ENCODE measurements around the gene ELK4. TPM values are rescaled to one million over a fixed set of nuclear protein-coding genes. Genes with fewer than 3 reads are reported as not detected.

ELK4 gene
- total and polyA plus RNA-seq, 2 of the 13 experiments (the other 11 are each of a cell fraction or from before 2014, with no cell fraction given), result 8.3 to 13.1 TPM

DNA sequence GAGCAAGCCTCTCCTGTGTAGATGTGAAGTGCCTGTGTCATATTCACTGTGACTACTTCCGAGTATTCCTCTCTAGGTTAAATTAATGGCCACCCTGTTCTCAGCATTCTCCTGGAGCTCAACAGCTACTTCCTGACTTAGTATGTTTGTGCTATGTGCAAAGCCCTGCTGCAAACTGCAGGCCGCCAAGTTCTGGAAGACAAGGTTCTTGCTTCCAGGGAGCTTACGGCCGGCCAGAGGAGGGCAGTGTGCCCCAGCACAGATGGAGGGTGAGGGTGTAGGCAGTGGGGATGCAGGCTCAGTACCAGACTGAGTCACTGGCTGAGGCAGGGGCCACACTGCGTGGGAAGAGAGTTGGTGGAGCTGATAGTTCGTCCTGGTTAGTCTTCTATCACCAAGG is 43.2 kb downstream of the ELK4 start (continued):
- no peak for TF ChIP-seq ZNF318 (CRISPR knock-in tag; IDR thresholded peaks at IDR 0.05)
- no peak for TF ChIP-seq NFIC (IDR thresholded peaks at IDR 0.05; ENCODE audit: low read length)
- no peak for TF ChIP-seq THYN1 (CRISPR knock-in tag; IDR thresholded peaks at IDR 0.05; ENCODE audit: borderline replicate concordance, low read depth)
- no peak for TF ChIP-seq ZNF577 (CRISPR knock-in tag; IDR thresholded peaks at IDR 0.05; ENCODE audit: borderline replicate concordance, low read depth)
- TF ChIP-seq ZNF598 (CRISPR knock-in tag; IDR thresholded peaks at IDR 0.05; ENCODE audit: borderline replicate concordance), result no peak
- no peak for TF ChIP-seq FLYWCH1 (CRISPR knock-in tag; IDR thresholded peaks at IDR 0.05)
- TF ChIP-seq, protein P1, sequence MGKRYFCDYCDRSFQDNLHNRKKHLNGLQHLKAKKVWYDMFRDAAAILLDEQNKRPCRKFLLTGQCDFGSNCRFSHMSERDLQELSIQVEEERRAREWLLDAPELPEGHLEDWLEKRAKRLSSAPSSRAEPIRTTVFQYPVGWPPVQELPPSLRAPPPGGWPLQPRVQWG (CRISPR knock-in tag; IDR thresholded peaks at IDR 0.05; ENCODE audit: borderline replicate concordance, low read depth), result no peak
- peak; percentile 73; the same call in 1 of the 2 replicates for TF ChIP-seq ZMYM3 (CRISPR knock-in tag; IDR thresholded peaks at IDR 0.05)
- peak; percentile 51; the same call in 1 of the 2 replicates for TF ChIP-seq KDM2A (CRISPR knock-in tag; IDR thresholded peaks at IDR 0.05; ENCODE audit: borderline replicate concordance, low read depth)
- TF ChIP-seq RFX3 (CRISPR knock-in tag; IDR thresholded peaks at IDR 0.05), result no peak
- TF ChIP-seq PBX3 (CRISPR knock-in tag; IDR thresholded peaks at IDR 0.05; ENCODE audit: borderline replicate concordance), result no peak
- no peak for TF ChIP-seq ISX (CRISPR knock-in tag; conservative IDR thresholded peaks at IDR 0.05)
- no peak for TF ChIP-seq ARID5B (CRISPR knock-in tag; IDR thresholded peaks at IDR 0.05)
